ENCODE results near the gene ZNF80. TPM values are rescaled to one million over a fixed set of nuclear protein-coding genes. Genes with fewer than 3 reads are reported as not detected.
A peak's percentile ranks its signal among the peaks of the same experiment; 100 is the strongest.
"Not testable (repeated sequence)": the region's sequence is repeated elsewhere in the genome, so short reads cannot be mapped to it uniquely, and the experiment has no call there.

The ZNF80 gene
- total RNA-seq, 2 experiments from 2014 or later, result 0.10 TPM

DNA sequence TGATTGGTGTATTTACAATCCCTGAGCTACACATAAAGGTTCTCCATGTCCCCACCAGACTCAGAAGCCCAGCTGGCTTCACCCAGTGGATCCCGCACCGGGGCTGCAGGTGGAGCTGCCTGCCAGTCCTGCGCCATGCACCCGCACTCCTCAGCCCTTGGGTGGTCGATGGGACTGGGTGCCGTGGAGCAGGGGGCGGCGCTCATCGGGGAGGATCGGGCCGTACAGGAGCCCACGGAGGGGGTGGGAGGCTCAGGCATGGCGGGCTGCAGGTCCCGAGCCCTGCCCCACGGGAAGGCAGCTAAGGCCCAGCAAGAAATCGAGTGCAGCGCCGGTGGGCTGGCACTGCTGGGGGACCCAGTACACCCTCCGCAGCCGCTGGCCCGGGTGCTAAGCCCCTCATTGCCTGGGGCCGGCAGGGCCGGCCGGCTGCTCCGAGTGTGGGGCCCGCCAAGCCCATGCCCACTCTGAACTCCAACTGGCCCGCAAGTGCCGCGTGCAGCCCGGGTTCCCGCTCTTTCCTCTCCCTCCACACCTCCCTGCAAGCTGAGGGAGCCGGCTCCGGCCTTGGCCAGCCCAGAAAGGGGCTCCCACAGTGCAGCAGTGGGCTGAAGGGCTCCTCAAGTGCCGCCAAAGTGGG is 888 bp upstream of the ZNF80 start:
- DNase-seq; H3K27me3 Mint-ChIP-seq; H3K9me3 Mint-ChIP-seq; H3K36me3 Mint-ChIP-seq (ENCODE audit: low read depth); H3K27ac Mint-ChIP-seq; H3K4me3 Mint-ChIP-seq: not testable (repeated sequence)
- POLR2A ChIA-PET, result interaction anchor here (0.6 kb wide), 1 partner anchor 11 kb away, joined by 6 read pairs; no protein-coding TSS in a partner anchor
- peaks cover 33% of the 10 kb centered on the region for H3K4me1 Mint-ChIP-seq
- CTCF ChIA-PET, result interaction anchor here (1.2 to 2.2 kb wide), 2 partner anchors 11 to 12 kb away, joined by 3 to 5 read pairs; no protein-coding TSS in a partner anchor

DNA sequence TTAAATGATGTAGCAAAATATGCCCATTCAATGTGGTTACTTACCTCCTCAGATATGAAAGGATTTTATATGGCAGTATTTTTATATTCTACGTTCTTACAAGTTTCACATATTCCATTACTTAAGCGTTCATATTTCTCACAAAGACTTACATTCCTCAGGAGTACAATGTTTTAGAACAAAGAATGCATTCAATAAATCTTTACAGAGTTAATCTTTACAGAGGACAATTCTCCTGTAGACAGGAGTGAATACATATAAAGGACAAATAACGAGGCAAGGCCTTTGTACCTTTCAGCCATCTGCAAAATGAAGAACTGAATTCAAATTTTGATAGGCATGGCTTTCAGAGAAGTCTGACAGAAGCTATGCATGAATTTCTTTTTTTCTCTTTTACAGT is 1.9 kb downstream of the ZNF80 start:
- peaks cover 50% of the 10 kb centered on the region for H3K4me1 Mint-ChIP-seq
- H3K27me3 Mint-ChIP-seq, result no peaks in the 10 kb centered on the region
- CTCF ChIA-PET, result interaction anchor here (1.0 to 1.5 kb wide), 2 partner anchors 8 to 15 kb away, joined by 3 to 4 read pairs; no protein-coding TSS in a partner anchor
- no peaks in the 10 kb centered on the region for H3K9me3 Mint-ChIP-seq
- peak overlapping the region; percentile 42 for H3K27ac Mint-ChIP-seq
- DNase-seq, result no peak
- H3K36me3 Mint-ChIP-seq (ENCODE audit: low read depth), result peaks cover 2% of the 10 kb centered on the region
- H3K4me3 Mint-ChIP-seq, result no peak overlapping the region
- POLR2A ChIA-PET, result no interaction called here

- Mint-ChIP-seq H3K27ac (peak overlapping the region; percentile 42), H3K9me3 (no peaks in the 10 kb centered on the region), H3K4me3 (no peak overlapping the region), H3K36me3 (ENCODE audit: low read depth) (peaks cover 3% of the 10 kb centered on the region), H3K27me3 (no peaks in the 10 kb centered on the region), H3K4me1 (peaks cover 52% of the 10 kb centered on the region)
- no peak for DNase-seq
- POLR2A ChIA-PET, result no interaction called here
- CTCF ChIA-PET, result interaction anchor here (1.0 to 1.5 kb wide), 3 partner anchors 9 to 14 kb away, joined by 3 to 4 read pairs (median 3); no protein-coding TSS in a partner anchor
Measured at GRCh38 chr3:114234745-114235144, 2.6 kb downstream of the ZNF80 start.

DNA sequence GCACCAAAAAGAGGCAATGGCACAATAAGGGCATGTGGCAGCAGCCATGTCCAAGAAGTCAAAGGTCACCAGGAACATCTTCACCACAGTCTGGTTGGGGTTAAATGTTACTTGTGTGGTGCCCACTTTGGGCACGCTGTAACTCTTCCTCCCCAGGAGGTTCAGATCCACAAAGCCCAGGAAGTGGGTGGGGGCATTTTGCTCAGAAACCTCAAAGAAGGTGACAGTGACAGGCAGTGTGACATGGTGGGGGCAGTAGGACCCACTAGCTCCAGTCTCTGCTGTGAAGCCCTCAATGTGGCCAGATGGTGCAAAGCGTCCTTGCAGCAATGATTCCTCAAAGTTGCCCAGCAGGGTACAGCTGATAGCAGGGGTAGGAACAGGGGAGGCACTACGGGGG is 5.8 kb downstream of the ZNF80 start:
- POLR2A ChIA-PET, result no interaction called here
- Mint-ChIP-seq H3K27ac (peak overlapping the region; percentile 91), H3K4me1 (peaks cover 52% of the 10 kb centered on the region), H3K36me3 (ENCODE audit: low read depth) (peaks cover 7% of the 10 kb centered on the region), H3K27me3 (no peaks in the 10 kb centered on the region), H3K4me3 (no peak overlapping the region), H3K9me3 (peaks cover 2% of the 10 kb centered on the region)
- DNase-seq, result peak; percentile 30
- CTCF ChIA-PET, result interaction anchor here (0.8 to 1.5 kb wide), 3 partner anchors 9 to 14 kb away, joined by 4 to 5 read pairs (median 4); no protein-coding TSS in a partner anchor

- no peak overlapping the region for H3K27ac Mint-ChIP-seq
- H3K36me3 Mint-ChIP-seq (ENCODE audit: low read depth), result peaks cover 32% of the 10 kb centered on the region
- POLR2A ChIA-PET, result interaction anchor here (0.7 kb wide), 1 partner anchor 11 kb away, joined by 6 read pairs; no protein-coding TSS in a partner anchor
Measured at GRCh38 chr3:114227076-114227475, 10.3 kb downstream of the ZNF80 start.

DNA sequence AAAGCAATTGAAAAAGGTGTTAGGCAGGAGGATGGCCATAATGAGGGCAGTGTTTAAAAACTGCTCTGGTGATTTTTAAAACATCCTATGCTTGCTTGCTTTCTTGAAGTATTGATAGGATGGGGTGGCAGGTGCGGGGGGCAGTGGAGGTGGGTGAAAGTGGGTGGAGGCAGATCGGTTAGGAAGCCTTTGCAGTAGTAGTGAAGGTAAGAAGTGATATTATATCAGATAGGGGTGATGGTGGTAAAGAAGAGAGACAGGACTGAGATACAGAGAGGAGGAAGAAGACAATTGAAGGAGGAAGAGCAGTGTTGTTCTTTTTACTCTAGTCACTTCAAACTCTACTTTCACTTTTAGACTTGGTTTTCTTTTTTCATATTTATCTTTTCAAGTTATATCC is 11.1 kb downstream of the ZNF80 start:
- peaks cover 32% of the 10 kb centered on the region for H3K36me3 Mint-ChIP-seq (ENCODE audit: low read depth)
- POLR2A ChIA-PET, result no interaction called here
- DNase-seq, result no peak
- CTCF ChIA-PET, result no interaction called here
- H3K9me3 Mint-ChIP-seq, result peaks cover 20% of the 10 kb centered on the region
- peaks cover 56% of the 10 kb centered on the region for H3K4me1 Mint-ChIP-seq
- no peaks in the 10 kb centered on the region for H3K27me3 Mint-ChIP-seq
- H3K27ac Mint-ChIP-seq, result peak overlapping the region; percentile 93
- peak overlapping the region; percentile 41 for H3K4me3 Mint-ChIP-seq

More at GRCh38 chr3:114227076-114227475, 10.3 kb downstream of the ZNF80 start:
- H3K4me1 Mint-ChIP-seq, result peaks cover 56% of the 10 kb centered on the region
- no peaks in the 10 kb centered on the region for H3K27me3 Mint-ChIP-seq
- DNase-seq, result no peak
- peaks cover 18% of the 10 kb centered on the region for H3K9me3 Mint-ChIP-seq
- H3K4me3 Mint-ChIP-seq, result no peak overlapping the region
- CTCF ChIA-PET, result interaction anchor here (0.7 to 1.2 kb wide), 3 partner anchors 11 to 64 kb away, joined by 3 to 5 read pairs (median 3); partner anchors contain the start of gene ZNF80

DNA sequence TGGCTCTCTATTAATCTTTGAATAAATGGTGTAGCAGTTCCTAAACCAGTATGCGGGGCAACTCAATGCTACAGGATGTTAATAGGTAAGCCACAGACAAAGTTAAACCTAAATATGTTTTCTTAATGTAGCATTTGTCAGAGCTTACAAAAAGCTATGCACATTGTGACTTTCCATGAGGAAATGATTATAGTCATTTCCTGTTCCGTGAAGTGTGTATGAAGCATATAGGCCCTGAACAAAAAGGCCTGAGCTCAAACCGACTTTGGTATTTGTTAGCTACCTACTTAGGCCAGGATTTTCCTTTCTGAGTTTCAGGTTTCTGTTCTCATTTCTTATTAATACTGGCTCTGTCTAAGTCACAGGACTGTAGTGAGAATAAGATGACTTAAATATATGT is 14.2 kb downstream of the ZNF80 start:
- peaks cover 20% of the 10 kb centered on the region for H3K9me3 Mint-ChIP-seq
- POLR2A ChIA-PET, result interaction anchor here (1.0 kb wide), 2 partner anchors 8 to 10 kb away, joined by 3 read pairs; no protein-coding TSS in a partner anchor
- H3K27ac Mint-ChIP-seq, result peak overlapping the region; percentile 80
- DNase-seq, result peak; percentile 13
- peaks cover 65% of the 10 kb centered on the region for H3K4me1 Mint-ChIP-seq
- H3K27me3 Mint-ChIP-seq, result no peaks in the 10 kb centered on the region
- CTCF ChIA-PET, result interaction anchor here (0.7 to 1.7 kb wide), 5 partner anchors 8 to 68 kb away, joined by 3 to 7 read pairs (median 4); partner anchors contain the start of gene ZNF80
- H3K4me3 Mint-ChIP-seq, result no peak overlapping the region
- H3K36me3 Mint-ChIP-seq (ENCODE audit: low read depth), result peaks cover 30% of the 10 kb centered on the region

DNA sequence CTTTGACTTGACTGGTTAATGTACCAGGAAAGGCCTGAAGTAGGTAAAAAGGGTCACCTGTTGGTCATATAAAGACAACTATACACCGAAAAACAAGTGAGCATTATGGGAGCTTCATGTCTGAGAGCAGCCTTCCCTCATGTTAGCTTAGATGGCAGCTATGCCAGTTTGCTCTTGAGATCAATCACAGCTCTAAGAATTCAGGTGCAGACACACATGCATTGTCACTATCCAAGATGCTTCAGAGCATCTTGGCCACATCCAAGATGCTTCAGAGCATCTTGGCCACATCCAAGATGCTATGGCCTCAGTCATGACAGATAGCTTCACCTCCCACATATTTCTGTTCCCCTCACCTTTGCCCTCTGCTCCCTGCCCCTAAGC is 15.5 kb downstream of the ZNF80 start:
- ChIA-PET CTCF (interaction anchor here (0.5 to 1.7 kb wide), 5 partner anchors 10 to 157 kb away, joined by 3 to 6 read pairs (median 3); no protein-coding TSS in a partner anchor), POLR2A (interaction anchor here (1.4 kb wide), 1 partner anchor 9 kb away, joined by 3 read pairs; no protein-coding TSS in a partner anchor)
- Mint-ChIP-seq H3K4me3 (no peak overlapping the region), H3K9me3 (peaks cover 18% of the 10 kb centered on the region), H3K4me1 (peaks cover 62% of the 10 kb centered on the region), H3K27me3 (no peaks in the 10 kb centered on the region), H3K27ac (peak overlapping the region; percentile 86), H3K36me3 (ENCODE audit: low read depth) (peaks cover 27% of the 10 kb centered on the region)
- DNase-seq, result no peak

DNA sequence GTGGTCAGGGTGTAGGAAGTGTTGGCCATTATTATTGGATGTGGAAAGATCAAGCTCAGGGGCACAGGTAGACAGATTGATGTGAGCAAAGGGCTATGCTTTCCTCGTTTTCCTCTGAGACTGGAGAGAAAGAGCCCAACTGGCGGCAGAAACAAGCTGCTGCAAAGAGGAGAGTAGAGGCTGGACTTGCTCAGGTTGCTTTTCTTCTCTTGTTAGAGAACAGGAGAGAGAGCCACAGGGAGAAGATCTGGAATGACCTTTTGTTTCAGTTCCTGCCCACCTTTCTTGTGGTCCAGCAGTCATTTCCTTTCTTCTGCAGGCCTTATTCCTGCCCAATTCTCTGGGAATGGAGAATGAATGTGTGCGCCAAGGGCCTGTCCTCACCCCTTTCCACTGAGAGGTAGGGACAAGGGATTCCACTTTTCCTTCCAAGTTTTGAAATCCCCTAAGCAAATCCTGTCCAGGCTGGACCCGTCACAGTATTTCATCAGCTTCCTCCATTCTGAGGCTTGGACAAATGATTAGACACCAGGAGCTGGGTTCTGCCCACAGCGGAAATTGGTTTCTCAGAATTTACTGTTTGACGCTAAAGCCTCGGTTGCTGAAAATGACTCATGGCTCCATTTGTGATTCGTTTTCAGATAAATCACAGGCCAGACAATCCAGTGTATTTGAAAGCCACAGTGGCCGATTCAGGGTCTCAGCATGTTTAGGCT is 16.1 kb downstream of the ZNF80 start:
- POLR2A ChIA-PET, result interaction anchor here (1.4 kb wide), 1 partner anchor 8 kb away, joined by 3 read pairs; no protein-coding TSS in a partner anchor
- peaks cover 25% of the 10 kb centered on the region for H3K36me3 Mint-ChIP-seq (ENCODE audit: low read depth)

DNA sequence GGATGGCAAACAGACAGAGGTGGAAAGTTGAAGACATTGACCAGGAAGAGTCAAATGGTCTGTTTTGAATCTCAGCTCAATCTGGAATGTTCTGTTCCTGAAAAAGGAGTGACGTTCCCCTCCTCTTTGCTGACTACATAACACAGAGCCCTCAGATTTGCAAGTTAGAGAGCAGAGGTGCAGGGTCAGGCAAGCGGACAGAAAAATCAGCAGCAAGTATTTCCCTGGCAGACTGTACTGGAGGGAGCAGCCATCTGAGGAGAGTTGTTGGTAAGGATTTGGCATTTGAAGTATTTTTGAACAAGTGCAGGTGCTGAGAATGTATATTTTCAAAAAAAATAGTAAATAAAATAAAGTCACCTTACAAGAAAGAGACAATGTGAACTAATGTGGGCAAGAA is 17.6 kb downstream of the ZNF80 start:
- H3K4me3 Mint-ChIP-seq, result no peak overlapping the region
- H3K4me1 Mint-ChIP-seq, result peaks cover 42% of the 10 kb centered on the region
- no peak for DNase-seq
- H3K27ac Mint-ChIP-seq, result no peak overlapping the region
- ChIA-PET CTCF (no interaction called here), POLR2A (no interaction called here)
- peaks cover 9% of the 10 kb centered on the region for H3K36me3 Mint-ChIP-seq (ENCODE audit: low read depth)
- H3K27me3 Mint-ChIP-seq, result no peaks in the 10 kb centered on the region
- H3K9me3 Mint-ChIP-seq, result peaks cover 6% of the 10 kb centered on the region

More for the DNA sequence above, 16.1 kb downstream of the ZNF80 start:
- no peaks in the 10 kb centered on the region for H3K27me3 Mint-ChIP-seq
- peaks cover 56% of the 10 kb centered on the region for H3K4me1 Mint-ChIP-seq
- peak; percentile 47 for DNase-seq
- peaks cover 18% of the 10 kb centered on the region for H3K9me3 Mint-ChIP-seq
- H3K27ac Mint-ChIP-seq, result peak overlapping the region; percentile 86
- H3K4me3 Mint-ChIP-seq, result no peak overlapping the region
- CTCF ChIA-PET, result interaction anchor here (1.1 to 1.7 kb wide), 5 partner anchors 10 to 78 kb away, joined by 3 to 6 read pairs (median 4); no protein-coding TSS in a partner anchor

- no peak for DNase-seq
- POLR2A ChIA-PET, result no interaction called here
- Mint-ChIP-seq H3K4me3 (no peak overlapping the region), H3K27ac (no peak overlapping the region), H3K9me3 (peaks cover 3% of the 10 kb centered on the region), H3K36me3 (ENCODE audit: low read depth) (peaks cover 3% of the 10 kb centered on the region), H3K27me3 (no peaks in the 10 kb centered on the region), H3K4me1 (peaks cover 39% of the 10 kb centered on the region)
- CTCF ChIA-PET, result interaction anchor here (1.2 to 1.8 kb wide), 3 partner anchors 9 to 73 kb away, joined by 3 to 4 read pairs (median 4); no protein-coding TSS in a partner anchor
Measured at GRCh38 chr3:114218578-114219185, 18.7 kb downstream of the ZNF80 start.

DNA sequence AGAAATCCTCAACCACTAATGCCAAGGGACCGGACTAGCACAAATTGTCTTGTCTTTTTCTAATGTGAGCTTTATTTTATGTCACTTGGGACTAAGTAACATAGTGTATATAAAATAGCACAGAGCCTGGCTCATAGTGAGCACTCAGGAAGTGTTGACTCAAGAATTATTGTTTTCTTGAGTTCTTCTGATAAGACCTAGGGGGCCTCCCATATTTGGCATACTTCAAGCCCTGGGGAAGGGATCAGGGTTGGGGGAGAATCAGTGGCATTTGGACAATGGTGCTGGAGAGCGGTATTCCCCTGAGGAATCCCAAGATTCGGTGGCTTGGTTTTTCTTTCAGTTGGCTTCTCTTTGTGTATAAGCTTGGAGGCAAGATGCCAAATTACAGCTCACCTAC is 19.4 kb downstream of the ZNF80 start:
- no peaks in the 10 kb centered on the region for H3K27me3 Mint-ChIP-seq
- POLR2A ChIA-PET, result no interaction called here
- H3K4me3 Mint-ChIP-seq, result no peak overlapping the region
- DNase-seq, result no peak
- CTCF ChIA-PET, result interaction anchor here (0.5 to 1.8 kb wide), 8 partner anchors 8 to 106 kb away, joined by 3 to 4 read pairs (median 4); no protein-coding TSS in a partner anchor
- H3K9me3 Mint-ChIP-seq, result peaks cover 3% of the 10 kb centered on the region
- H3K36me3 Mint-ChIP-seq (ENCODE audit: low read depth), result peaks cover 2% of the 10 kb centered on the region
- no peak overlapping the region for H3K27ac Mint-ChIP-seq
- peaks cover 39% of the 10 kb centered on the region for H3K4me1 Mint-ChIP-seq
